Loucy (cell line): ENCODE data around the gene TRPT1.

ENCODE experiments used
- H2AFZ ChIP-seq: fragments of 200-600 bp; sonication (generic); 2 replicates; pipeline ENCODE4 v1.6.0; 2016; ENCODE audit warnings: antibody characterized with exemption, mild to moderate bottlenecking, low read length, moderate library complexity
- H3F3A ChIP-seq: fragments of 200-600 bp; 2 replicates; pipeline ENCODE4 v1.6.0; 2016; ENCODE audit warnings: antibody characterized with exemption, low read depth, mild to moderate bottlenecking
- H3K27me3 ChIP-seq: fragments of 200-600 bp; sonication (generic); 2 replicates; pipeline ENCODE4 v1.6.1; 2014; ENCODE audit warnings: low read length, mild to moderate bottlenecking; ENCODE audit not compliant: insufficient read depth, poor library complexity, severe bottlenecking
- H3K36me3 ChIP-seq: fragments of 200-600 bp; sonication (generic); 2 replicates; pipeline ENCODE4 v1.6.1; 2016; ENCODE audit warnings: low read length; ENCODE audit not compliant: insufficient read depth
- H3K4me1 ChIP-seq: fragments of 200-600 bp; sonication (generic); 2 replicates; pipeline ENCODE4 v1.5.1; 2014; ENCODE audit warnings: low read length, mild to moderate bottlenecking; ENCODE audit not compliant: insufficient read depth, poor library complexity, severe bottlenecking
- H3K4me2 ChIP-seq: fragments of 200-600 bp; sonication (generic); 2 replicates; pipeline ENCODE4 v1.6.0; 2014; ENCODE audit warnings: antibody characterized with exemption, low read length, low read depth, mild to moderate bottlenecking; ENCODE audit not compliant: poor library complexity, severe bottlenecking
- H3K4me3 ChIP-seq: fragments of 200-600 bp; sonication (generic); 2 replicates; pipeline ENCODE4 v1.5.1; 2014; ENCODE audit warnings: low read length, mild to moderate bottlenecking, mixed read lengths; ENCODE audit not compliant: poor library complexity, severe bottlenecking
- H3K79me2 ChIP-seq: fragments of 200-600 bp; sonication (generic); 2 replicates; pipeline ENCODE4 v1.6.1; 2014; ENCODE audit warnings: low read length; ENCODE audit not compliant: insufficient read depth
- H3K9ac ChIP-seq: fragments of 200-600 bp; sonication (generic); 2 replicates; pipeline ENCODE4 v1.6.0; 2014; ENCODE audit warnings: mild to moderate bottlenecking, low read depth, low read length, moderate library complexity; ENCODE audit not compliant: poor library complexity, severe bottlenecking
- H3K9me2 ChIP-seq: fragments of 200-600 bp; sonication (generic); replicated peaks from 2 replicates; pipeline ENCODE4 v1.6.1; 2016; ENCODE audit warnings: low read depth, low read length, mixed read lengths
- H3K9me3 ChIP-seq: fragments of 200-600 bp; sonication (generic); 2 replicates; pipeline ENCODE4 v1.6.1; 2014; ENCODE audit warnings: mild to moderate bottlenecking, antibody characterized with exemption, low read length, low read depth; ENCODE audit not compliant: insufficient read depth
- H4K20me1 ChIP-seq: fragments of 200-600 bp; sonication (generic); 2 replicates; pipeline ENCODE4 v1.6.0; 2014; ENCODE audit warnings: antibody characterized with exemption, low read length, mild to moderate bottlenecking; ENCODE audit not compliant: insufficient read depth, poor library complexity, severe bottlenecking
- CTCF ChIP-seq: fragments of 200-600 bp; sonication (generic); conservative IDR thresholded peaks from 2 replicates; pipeline ENCODE4 v1.5.1; 2014; ENCODE audit warnings: mild to moderate bottlenecking, antibody characterized with exemption, low read length
- EZH2phosphoT487 ChIP-seq: fragments of 200-600 bp; IDR thresholded peaks from 2 replicates; pipeline ENCODE4 v1.6.1; 2018; ENCODE audit warnings: antibody characterized with exemption, mild to moderate bottlenecking, moderate library complexity, borderline replicate concordance

TRPT1 gene

GRCh38 chr11:64224151-64224890 lies 1.7 kb downstream of the TRPT1 start:
- H3K9ac ChIP-seq, result peak overlapping the region; percentile 98
- H3K36me3 ChIP-seq, result peaks cover 27% of the 10 kb centered on the region; the same call in 1 of the 2 replicates
- peaks cover 20% of the 10 kb centered on the region for H3K4me1 ChIP-seq
- H3K4me2 ChIP-seq, result peak overlapping the region; percentile 100
- H3K27me3 ChIP-seq, result no peaks in the 10 kb centered on the region
- H3F3A ChIP-seq, result no peaks in the 10 kb centered on the region
- peaks cover 27% of the 10 kb centered on the region for H4K20me1 ChIP-seq
- no peaks in the 10 kb centered on the region for H3K9me2 ChIP-seq
- peaks cover 36% of the 10 kb centered on the region for H3K79me2 ChIP-seq
- no peaks in the 10 kb centered on the region for H3K9me3 ChIP-seq
- TF ChIP-seq EZH2phosphoT487, result no peak
- no peak overlapping the region for H2AFZ ChIP-seq
- peak overlapping the region; percentile 82 for H3K4me3 ChIP-seq

DNA sequence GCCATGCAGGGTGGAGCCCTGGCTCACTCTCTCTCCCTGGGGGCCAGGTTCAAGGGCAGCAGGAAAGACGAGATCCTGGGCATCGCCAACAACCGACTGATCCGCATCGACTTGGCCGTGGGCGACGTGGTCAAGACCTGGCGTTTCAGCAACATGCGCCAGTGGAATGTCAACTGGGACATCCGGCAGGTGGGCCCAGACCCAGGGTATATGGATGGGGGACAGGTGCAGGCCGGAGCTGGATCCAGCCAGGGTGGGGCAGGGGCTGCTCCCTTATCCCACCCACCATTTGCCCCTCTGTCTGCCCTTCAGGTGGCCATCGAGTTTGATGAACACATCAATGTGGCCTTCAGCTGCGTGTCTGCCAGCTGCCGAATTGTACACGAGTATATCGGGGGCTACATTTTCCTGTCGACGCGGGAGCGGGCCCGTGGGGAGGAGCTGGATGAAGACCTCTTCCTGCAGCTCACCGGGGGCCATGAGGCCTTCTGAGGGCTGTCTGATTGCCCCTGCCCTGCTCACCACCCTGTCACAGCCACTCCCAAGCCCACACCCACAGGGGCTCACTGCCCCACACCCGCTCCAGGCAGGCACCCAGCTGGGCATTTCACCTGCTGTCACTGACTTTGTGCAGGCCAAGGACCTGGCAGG lies 2.9 kb downstream of the TRPT1 start:
- Histone ChIP-seq H2AFZ (no peak overlapping the region), H3K27me3 (no peaks in the 10 kb centered on the region), H3K4me2 (no peak overlapping the region), H3K9me3 (no peaks in the 10 kb centered on the region), H3K79me2 (peaks cover 30% of the 10 kb centered on the region), H3K9ac (no peak overlapping the region), H3K36me3 (peaks cover 27% of the 10 kb centered on the region; the same call in 1 of the 2 replicates), H4K20me1 (peaks cover 22% of the 10 kb centered on the region), H3F3A (no peaks in the 10 kb centered on the region), H3K9me2 (no peaks in the 10 kb centered on the region), H3K4me1 (peaks cover 20% of the 10 kb centered on the region), H3K4me3 (no peak overlapping the region)
- no peak for TF ChIP-seq EZH2phosphoT487
- TF ChIP-seq CTCF, result no peak

DNA sequence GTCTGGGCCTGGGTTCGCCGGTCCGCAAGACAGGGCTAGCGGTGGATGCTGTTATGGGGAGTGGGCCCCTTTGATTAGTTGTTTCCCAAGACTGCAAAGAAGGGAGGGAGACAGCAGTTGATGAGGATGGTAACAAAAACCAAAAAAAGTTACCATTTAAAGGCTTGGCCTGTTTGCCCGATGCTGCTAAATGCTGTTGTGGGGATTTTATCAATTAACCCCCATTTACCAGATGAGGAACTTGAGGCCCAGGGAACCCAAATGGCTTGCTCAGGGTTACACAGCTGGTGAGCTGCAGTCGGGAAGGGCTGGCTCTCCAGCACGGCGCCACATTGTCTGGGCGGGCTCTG lies 3.4 kb downstream of the TRPT1 start:
- Histone ChIP-seq H3K9me3 (no peaks in the 10 kb centered on the region), H3K79me2 (peaks cover 27% of the 10 kb centered on the region), H2AFZ (no peak overlapping the region), H3F3A (no peaks in the 10 kb centered on the region), H3K4me2 (no peak overlapping the region), H3K4me3 (no peak overlapping the region), H3K27me3 (no peaks in the 10 kb centered on the region), H3K4me1 (peaks cover 20% of the 10 kb centered on the region), H3K9ac (no peak overlapping the region), H3K9me2 (no peaks in the 10 kb centered on the region), H4K20me1 (peaks cover 19% of the 10 kb centered on the region), H3K36me3 (peaks cover 27% of the 10 kb centered on the region; the same call in 1 of the 2 replicates)
- no peak for TF ChIP-seq CTCF
- no peak for TF ChIP-seq EZH2phosphoT487
